Uterus (tissue), 2 donors: ENCODE measurements around the gene ALG3.

ENCODE experiments used
- CTCF ChIP-seq, 4 experiments: fragments of 200-600 bp in 2 of 4; fragments of 450-650 bp in 2 of 4; sonication (generic) in 2 of 4; IDR thresholded peaks; one replicate each; pipeline ENCODE4 v1.5.1; 2016 to 2019; ENCODE audit warnings: antibody characterized with exemption in 4 of 4, mild to moderate bottlenecking in 2 of 4, moderate library complexity in 1 of 4
- POLR2A ChIP-seq, 2 donors: fragments of 450-650 bp; IDR thresholded peaks; one replicate each; pipeline ENCODE4 v1.6.1; 2016; ENCODE audit warnings: antibody characterized with exemption in 2 of 2, mild to moderate bottlenecking in 1 of 2, moderate library complexity in 1 of 2

GRCh38 chr3:184193991-184194539 lies 54.7 kb downstream of the ALG3 start:
- no peak for TF ChIP-seq CTCF (IDR thresholded peaks at IDR 0.05)
- TF ChIP-seq POLR2A (IDR thresholded peaks at IDR 0.05), result no peak
